Activated CD4-positive, alpha-beta T cell treated with anti-CD3 and anti-CD28 coated beads for 48 hours (primary cell): ENCODE results near the gene RPH3AL.
"Not testable (repeated sequence)": the region's sequence is repeated elsewhere in the genome, so short reads cannot be mapped to it uniquely, and the experiment has no call there.

Source experiments
- DNase-seq: peaks from one replicate; pipeline ENCODE4 v3.0.0-alpha.2; 2020

The RPH3AL gene

DNA sequence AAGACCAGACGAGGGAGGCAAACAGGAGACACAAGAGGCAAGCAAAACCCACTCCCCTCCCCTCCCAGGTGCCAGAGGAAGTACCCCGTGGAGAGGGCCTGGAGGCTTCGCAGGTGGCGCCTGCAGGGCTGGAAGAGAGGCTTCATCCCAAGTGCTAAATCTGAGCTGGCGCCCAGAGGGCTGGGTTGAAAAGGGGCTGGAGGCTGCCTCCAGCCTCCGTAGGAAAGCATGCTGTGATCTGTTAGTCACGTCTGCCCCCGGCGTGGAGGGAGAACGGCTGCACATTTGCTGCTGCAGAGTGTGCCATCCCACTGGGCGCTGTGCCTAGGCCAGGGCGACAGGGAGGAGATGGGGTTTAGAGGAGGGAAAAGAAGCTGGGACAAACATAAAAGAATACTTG, 16.9 kb downstream of the RPH3AL start:
- no peak for DNase-seq

- no peak for DNase-seq
These were observed 17.6 kb downstream of the RPH3AL start for GRCh38 chr17:334974-335481.

- DNase-seq, result peak; percentile 23
These were observed 18.8 kb downstream of the RPH3AL start for GRCh38 chr17:333626-334396.

- no peak for DNase-seq
These were observed 19.9 kb downstream of the RPH3AL start for GRCh38 chr17:332558-333322.

DNA sequence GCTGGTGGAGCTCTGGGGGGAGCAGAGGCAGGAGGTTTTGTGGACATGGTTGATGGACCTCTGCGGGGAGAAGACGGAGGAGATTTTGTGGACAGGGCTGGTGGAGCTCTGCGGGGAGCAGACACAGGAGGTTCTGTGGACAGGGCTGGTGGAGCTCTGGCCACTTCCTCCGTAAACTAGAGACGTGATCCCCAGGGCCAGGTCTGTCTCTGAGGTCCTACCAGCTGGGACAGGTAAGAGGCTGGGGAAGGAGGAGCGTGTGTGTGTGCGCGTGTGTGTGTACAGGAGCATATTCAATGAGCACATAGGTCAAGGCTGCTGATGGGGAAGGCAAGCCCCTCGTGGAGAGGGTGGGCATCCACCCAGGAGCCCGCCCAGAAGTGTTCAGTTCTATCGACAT, 20.6 kb downstream of the RPH3AL start:
- no peak for DNase-seq

- peak; percentile 13 for DNase-seq
These were observed 21.5 kb downstream of the RPH3AL start for GRCh38 chr17:330993-331701.

DNA sequence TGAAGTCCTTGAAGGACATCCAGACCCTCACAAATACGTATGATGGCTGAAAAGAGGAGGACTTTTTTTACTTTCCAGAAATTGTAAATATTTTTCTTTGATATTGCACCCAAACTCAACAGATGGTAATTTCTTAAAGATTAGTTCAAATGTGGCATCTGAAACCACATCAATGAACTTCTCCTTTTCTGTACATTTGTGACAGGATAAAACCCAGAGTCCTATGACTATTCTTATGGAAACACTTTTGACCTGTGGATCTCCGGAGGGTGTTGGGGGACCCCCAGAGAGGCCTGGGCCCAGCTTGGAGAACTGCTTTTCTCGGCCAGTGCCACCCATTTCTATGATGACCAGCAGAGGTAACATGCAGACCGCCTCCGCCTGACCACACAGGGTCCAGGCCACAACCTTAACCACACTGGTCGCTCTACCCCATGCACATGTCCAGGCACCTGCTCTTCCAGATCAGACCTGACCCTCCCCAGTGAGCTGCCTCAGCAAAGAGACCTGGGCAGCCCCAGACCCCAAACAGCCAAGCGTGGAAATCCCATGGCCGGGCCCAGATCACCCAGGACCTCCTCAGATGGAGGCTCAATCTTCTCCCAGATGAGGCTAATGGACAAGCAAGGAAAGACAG, 22.7 kb downstream of the RPH3AL start:
- DNase-seq, result no peak

GRCh38 chr17:327971-328370, 24.6 kb downstream of the RPH3AL start:
- no peak for DNase-seq

DNA sequence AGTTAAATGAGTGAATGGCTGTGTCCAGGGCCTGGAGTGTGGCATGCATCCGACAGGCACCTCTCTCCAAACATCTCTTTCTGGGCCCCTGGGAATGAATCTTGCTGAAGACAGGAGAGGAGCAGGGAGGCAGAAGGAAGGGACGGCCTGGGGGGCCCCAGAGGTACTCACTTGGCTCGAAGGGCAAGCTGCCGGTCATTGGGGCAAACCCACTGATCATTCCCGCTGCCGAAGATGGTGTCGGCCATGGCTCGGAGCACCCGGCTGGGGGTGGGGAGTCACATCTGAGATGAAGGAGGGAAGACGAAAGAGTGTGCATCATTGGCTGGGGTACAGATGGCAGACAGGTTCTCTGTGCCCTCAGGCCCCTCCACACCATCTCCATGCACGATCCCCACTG, 25.3 kb downstream of the RPH3AL start:
- no peak for DNase-seq

GRCh38 chr17:326010-326621, 26.5 kb downstream of the RPH3AL start:
- DNase-seq, result no peak

GRCh38 chr17:325270-326009, 27.2 kb downstream of the RPH3AL start:
- DNase-seq, result no peak

- DNase-seq, result no peak
These were observed 28.7 kb downstream of the RPH3AL start for GRCh38 chr17:323721-324571.

GRCh38 chr17:323181-323580, 29.4 kb downstream of the RPH3AL start:
- DNase-seq, result no peak

- no peak for DNase-seq
These were observed 30.4 kb downstream of the RPH3AL start for GRCh38 chr17:322006-322780.

DNA sequence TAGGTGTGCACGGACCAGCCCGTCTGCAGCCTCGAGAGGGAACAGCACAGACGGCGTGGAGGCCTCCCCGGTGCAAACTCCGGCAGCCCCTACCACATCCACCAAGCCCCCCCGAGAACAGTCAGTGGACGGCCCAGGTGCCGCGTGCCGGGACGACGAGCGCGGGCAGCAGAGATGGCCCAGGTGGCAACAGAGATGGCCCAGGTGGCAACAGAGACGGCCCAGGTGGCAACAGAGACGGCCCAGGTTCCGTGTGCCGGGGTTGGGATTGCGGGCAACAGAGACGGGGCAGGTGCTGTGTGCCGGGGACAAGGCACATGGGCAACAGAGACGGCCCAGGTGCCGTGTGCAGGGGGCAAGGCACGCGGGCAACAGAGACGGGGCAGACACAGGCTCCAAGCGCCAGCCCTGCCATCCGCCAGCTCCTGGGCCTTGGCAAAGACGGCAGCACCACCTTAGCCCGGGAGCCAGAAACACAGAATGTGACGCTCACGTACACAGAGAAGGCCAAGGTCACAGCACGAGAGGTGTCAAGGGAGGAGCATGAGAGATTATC, 31.1 kb downstream of the RPH3AL start:
- no peak for DNase-seq

DNA sequence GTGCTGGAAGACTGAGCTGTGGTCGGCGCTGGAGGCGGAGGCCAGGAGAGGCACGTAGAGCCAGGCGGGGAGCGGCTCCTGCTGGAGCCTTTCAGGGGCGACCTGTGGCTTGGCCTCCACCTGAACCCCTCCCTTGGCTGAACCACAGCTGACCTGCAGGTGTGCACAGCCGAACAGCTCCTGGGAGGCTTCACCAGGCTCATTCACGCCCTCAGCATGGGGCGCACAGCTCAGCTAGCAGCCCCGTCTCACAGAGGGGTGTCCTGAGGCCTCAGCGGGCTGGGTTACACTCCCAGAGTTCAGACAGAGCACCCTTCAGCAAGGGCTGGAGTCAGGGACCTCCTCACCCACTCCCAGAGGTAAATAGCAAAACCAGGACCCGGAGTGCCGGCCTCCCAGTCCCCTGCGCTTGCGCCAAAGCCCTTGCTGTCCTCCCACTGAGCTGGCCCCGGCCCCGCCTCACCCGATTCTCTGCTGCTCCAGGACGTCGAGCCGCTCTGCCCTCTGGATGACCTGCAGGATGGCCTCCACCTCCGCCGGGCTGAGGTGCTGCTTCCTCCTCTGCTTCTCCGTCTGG, 31.7 kb downstream of the RPH3AL start:
- no peak for DNase-seq

DNA sequence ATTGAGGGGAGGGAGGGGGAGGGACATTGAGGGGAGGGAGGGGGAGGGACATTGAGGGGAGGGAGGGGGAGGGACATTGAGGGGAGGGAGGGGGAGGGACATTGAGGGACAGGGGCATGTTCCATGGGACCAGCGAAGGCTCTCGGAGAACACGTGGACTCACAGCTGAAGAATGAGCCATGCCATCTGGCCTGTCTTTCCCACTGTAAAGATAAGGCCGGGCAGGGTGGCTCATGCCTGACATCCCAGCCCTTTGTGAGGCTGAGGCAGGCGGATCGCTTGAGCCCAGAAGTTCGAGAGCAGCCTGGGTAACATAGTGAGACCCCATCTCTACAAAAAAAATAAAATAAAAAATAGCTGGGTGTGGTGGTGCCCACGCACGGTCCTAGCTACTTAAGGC, 32.5 kb downstream of the RPH3AL start:
- DNase-seq, result no peak

DNA sequence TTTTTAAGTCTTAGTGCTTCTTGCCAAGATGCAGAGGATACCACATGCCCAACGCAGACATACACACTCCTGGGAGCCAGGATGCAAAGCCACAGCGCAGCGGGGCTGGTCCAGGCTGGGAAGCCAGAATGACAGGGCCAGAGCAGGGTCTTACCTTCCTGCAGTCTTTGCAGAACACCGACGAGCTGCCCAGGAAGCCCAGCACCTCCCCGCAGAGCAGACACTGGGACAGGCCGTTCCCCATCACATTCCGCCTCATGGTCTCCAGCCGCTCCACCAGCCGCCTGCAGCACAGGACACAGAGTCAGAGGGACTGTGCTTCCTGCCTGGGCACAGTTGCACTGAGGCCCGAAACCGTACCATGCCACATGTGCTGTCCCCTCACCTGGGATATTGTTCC, 33.3 kb downstream of the RPH3AL start:
- DNase-seq, result no peak

DNA sequence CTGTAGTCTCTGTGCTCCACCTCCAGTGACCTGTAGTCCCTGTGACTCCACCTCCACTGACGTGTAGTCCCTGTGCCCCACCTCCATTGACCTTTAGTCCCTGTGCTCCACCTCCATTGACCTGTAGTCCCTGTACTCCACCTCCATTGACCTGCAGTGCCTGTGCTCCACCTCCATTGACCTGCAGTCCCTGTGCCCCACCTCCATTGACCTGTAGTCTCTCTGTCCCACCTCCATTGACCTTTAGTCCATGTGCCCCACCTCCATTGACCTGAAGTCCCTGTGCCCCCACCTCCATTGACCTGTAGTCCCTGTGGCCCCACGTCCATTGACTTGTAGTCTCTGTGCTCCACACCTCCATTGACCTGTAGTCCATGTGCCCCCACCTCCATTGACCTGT, 35.5 kb downstream of the RPH3AL start:
- DNase-seq, result not testable (repeated sequence)
